Measurements from ENCODE around the gene RASSF7.

RASSF7 gene

DNA sequence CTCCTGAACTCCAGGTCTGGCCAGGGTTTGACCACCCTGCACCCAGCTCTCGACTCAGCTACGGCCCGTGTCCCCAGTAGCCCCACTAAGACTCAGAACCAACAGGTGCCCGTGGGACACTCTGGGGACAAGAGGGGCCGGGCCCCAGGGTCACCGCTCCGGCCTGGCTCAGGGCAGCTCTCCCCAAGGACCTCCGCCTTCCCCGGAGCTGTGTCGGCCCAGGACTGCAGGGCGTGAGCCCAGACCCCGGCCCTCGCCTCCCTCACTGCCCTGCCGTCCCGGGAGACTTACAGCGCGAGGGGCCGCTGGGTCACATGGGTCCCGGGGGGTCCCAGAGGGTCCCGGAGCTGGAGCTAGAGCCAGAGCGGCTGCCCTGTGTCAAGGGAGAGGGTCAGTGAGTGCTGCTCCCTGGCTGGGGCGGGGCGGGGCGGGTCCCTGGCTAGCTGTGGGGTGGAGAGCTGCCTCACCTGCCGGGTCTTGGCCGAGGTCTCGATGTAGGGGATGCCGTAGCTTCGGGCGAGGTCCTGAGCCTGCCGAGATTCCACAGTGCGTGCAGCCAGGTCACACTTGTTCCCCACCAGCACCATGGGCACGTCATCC is 27.7 kb upstream of the RASSF7 start:
- DNase-seq (ENCODE audit: low spot score) = no peak

DNA sequence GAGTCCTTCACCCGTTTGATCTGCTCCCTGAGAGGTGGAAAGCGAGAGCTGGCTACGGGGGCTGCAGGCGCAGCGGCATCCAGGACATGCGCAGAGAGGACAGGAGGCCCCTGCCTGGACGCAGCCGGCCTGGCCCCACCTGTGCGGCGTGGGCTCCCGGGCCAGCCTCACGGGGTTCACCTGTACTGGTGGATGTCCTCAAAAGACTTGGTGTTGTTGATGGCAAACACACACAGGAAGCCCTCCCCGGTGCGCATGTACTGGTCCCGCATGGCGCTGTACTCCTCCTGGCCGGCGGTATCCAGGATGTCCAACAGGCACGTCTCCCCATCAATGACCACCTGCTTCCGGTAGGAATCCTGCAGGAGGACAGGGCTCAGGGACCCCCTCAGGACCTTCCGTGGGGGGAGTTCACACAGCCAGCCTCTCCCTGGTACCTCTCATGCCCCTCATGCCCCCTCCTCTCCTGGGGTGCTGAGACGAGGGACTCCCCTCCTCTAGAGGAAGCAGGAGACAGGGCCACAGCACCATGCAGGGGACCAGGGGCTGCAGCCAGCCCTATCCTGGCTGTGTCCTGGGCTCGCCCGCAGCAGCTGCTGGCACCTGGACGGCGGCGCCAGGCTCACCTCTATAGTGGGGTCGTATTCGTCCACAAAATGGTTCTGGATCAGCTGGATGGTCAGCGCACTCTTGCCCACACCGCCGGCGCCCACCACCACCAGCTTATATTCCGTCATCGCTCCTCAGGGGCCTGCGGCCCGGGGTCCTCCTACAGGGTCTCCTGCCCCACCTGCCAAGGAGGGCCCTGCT is 27.0 kb upstream of the RASSF7 start:
- no peak for DNase-seq (ENCODE audit: low spot score)

DNA sequence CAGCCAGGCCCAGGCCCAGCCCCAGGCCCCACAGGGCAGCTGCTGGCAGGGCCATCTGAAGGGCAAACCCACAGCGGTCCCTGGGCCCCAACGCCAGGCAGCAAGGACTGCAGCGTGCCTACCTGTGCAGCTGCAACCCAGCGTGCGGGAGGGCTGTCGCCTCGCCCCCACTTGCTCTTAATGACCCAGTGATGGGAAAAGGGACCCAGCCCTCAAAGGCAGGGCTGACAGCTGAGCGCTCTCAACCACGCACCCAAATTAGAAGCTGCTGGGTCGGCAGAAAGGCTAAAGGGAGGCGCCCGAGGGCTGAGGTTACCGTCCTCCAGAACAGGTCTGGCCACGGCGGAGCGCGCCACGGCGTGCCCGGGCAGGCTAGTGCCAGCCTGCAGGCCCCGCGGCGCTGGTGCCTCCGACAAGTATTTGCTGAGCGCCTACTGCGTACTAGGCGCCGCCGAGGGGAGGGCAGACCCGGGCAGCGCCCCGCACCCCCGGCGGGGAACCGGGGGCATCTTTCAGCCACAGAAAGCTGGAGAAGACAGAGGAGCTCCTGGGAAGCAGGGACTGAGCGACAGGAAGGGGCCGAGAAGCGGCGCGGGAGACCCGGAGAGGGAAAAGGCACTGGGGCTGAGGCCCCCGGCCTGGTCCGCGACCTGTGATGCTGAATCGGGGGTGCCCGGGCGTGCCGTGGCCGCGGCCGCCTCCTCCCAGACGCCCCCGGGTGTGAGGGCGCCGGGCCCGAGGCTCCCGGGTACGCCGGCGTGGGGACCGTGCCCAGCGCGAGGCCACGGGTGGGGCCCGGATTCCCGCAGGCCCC is 26.2 kb upstream of the RASSF7 start:
- peak; percentile 52 for DNase-seq (ENCODE audit: low spot score)

DNA sequence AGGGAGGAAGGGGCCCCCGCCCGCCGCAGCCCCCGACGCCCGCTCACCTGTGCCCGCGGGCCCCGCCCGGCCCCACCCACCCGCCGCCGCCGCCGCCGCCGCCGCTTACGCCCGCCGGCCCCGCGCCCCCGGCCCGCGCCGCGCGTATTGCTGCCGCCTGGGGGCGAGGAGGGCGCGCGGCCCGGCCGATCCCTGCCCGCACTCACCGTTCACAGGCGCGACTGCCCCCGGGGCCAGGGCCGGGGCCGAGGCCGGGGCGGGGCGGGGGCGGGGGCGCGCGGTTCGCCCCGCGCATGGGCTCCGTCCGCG is 25.6 kb upstream of the RASSF7 start:
- no peak for DNase-seq (ENCODE audit: low spot score)

DNA sequence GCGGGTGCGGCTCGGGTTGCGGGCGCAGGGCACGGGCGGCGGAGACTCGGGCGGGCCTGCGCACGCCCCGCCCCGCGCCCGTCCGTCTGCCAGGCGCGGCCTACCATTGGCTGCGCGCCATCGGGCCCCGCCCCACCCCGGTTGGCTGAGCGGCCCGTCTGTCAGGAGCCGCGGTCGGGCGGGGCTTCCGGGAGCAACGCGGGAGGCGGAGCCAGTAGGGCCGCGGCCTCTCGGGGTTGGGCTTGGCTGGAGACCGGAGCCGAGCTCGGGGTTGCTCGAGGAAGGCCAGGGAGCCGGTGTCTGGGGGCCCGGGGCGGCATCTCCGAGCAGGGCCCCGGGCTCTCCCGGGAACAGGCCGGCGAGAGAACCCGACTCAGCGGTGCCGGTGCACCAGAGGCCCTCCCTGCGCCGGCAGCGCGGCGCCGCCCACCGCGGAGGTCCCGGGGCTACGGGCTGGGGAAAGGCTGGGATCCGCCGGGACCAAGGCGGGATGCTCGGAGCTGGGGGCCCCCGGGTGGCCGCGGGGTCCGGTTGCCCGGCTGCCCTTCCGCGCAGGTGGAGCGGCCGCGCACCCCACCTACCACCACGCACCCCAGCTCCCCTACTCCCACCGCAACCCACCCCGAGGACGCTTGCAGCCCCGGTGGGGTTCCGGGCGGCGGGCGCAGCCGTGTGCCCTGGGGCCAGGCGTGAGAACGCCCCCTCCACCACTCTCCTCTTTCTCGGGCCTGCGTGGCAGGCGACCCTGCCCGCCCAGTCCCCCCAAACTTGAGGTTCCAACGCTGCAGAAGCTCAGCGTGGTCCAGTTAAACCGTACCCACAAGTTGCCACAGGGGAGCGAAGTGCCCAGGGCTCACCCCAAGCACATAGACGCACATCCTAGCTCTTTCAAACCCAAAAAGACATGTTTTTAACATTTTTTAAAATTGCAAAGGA is 25.0 kb upstream of the RASSF7 start, which contains the start of gene HRAS:
Gene HRAS, minus strand, starts transcription at position 58 of the 936 bp plus-strand sequence.
- DNase-seq (ENCODE audit: low spot score) = peak; percentile 95

DNA sequence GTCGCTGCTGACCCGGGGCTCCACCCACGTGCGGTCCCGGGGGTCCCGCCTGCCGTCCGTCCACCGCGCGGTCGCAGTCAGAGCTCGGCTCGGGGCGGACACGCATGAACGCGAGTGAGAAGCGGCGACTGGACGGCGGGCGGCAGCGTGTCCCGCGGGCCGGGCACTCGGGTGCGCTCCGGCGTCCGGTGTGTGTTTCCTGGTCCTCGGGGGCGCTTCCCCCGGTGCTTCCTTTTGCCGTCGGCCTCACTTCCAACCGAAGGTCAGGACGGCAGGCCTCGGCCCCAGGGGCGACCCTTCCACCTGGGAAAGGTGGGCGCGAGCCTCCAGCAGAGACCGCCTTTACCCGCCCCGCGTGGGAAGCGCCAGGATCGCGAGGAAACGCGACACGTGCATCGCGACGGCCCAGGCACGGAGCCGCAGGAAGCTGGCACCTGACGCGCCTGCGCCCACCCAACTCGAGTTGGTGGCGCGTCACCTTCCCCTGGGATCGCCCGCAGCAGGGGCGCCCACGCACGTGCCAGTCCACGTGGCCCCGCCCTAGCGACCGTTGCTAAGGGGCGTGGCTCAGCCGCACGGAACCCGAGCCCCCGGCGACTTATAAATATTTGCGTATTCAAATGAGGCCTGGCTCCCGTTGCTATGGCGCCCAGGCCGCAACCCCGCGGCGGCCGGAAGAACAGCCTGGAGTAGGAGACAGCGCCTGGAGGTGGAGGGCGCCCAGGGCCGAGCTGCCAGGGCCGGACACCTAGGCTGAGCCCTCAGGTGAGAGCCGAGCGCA is 23.7 kb upstream of the RASSF7 start, which contains the start of gene LRRC56:
Gene LRRC56, plus strand, starts transcription at position 687 of the 781 bp plus-strand sequence. CDS start 3,158 bp downstream, outside the sequence.
- DNase-seq (ENCODE audit: low spot score) = peak; percentile 91

DNA sequence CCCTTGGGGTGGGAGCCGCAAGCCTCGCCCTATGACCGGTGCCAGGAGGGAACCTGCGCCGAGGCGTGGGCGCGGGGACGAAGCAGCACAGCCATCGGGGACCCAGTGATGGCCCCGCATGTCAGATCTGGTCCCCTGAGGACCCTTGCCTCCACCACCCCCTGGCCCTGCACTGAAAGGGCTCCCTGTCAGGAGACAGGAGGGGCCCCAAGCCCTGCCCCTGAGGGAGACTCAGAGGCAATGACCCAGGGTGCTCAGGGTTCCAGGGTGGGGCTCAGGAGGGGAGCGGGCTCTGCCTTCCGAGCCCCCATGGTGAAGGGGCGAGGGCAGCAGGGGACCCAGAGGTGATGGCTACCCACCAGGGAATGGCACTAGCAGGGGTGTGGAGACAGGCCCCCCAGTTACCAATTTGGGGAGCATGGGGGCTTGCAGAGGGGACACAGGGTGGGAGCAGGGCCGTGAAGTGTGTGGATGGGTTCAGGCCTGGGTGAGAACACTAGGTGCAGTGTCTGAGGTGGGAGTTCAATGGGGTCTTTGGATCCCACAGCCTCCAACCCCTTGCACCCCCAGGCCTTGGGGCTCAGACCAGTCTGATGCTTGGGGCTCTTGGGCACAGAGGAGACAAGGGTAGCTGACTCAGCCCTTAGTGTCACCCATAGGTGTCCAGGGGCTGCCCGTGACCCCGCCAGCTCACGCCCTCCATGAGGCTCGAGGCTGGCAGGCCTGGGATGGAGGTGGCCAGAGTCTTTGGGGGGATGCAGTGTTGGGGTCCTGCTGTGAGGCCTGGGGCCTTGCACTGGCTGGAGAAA is 22.9 kb upstream of the RASSF7 start:
- DNase-seq (ENCODE audit: low spot score) = no peak

DNA sequence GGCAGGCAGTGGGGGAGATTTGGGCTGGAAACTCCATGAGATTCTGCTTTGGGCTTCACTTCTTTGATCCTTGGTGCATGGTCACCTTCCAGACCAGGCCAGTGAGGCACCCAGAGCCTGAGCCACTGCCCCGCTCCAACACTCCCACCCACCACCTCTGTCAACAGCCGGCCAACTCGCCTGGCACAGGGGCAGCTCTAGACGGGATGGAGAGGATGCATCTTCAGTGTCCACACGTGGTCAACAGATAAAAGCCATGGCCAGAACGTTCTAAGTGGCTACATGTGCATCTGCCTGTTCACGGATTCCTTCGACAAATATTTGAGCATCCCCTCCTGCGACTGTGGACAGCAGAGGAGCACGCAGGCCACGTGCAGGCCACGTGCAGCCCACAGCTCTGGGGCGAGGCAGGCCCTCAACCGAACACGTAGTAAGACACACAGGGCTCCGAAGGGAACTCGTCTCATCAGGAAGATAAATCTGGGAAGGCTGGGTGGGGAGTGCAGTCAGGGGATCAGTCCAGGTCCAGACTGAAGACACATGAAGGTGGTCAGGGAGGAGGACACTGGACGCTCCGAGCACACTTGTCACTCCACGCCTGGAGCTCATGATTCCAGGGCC is 22.2 kb upstream of the RASSF7 start:
- DNase-seq (ENCODE audit: low spot score) = no peak

DNA sequence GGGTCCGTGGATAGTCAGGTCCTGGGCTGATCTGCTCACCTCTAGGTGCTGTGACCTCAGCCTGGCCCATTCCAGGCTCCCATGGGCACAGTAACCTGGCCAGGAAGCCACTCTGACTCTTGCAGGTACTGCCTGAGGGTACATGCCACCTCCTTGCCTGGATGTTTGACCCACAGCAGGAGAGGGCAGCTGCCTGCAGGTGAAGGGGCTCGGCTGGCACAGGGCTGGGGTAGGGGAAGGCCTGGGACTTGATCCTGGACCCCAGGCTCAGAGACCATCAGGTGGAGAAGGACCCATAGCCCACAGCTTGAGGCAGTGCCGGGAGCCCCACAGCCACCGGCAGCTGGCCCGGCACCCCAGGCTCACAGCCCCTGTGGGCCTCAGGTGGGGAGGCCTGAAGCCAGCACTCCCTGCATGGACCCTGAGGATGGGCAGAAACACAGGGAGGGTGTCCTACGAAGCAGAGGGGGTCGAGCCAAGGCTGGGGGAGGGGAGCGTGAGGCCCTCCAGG is 20.7 kb upstream of the RASSF7 start:
- no peak for DNase-seq (ENCODE audit: low spot score)

DNA sequence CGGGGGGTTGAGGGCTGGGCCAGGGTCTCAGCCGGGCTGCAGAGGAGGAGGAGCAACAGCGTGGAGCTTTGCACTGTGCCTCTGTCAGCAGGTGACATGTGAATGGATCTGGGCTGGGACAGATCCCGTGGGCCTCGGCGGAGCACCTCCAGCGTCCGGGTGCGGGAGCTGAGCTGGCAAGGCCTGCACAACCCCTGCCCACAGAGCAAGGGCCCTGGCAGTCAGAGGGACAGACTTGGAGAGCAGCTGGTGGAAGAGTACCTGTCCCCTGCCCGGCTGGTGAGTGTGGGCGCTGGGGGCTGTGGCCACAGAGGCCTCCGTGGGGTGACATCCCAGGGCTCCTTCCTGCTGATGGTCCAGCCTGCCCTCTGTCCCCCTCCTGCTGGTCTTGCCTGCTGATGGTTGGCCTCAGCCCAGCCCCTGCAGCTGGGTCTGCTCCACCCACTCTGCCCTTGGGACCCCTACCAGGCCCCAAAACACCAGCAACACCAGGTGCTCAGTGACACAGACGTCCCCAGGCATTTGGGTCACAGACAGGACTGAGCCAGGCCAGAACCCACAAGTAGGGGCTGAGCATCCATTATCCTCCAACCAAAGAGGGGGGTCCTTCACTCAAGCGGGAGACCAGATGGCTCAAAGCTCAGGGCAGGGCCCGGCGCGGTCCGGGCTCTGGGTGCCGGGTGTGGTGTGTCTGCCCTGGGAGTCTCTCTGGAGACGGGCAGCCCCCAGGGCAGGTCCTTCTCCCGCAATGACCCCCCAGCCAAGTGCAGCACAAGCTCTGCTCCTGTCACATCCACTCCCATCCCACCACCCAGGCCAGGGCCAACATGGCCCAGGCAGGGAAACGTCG is 20.0 kb upstream of the RASSF7 start:
- DNase-seq (ENCODE audit: low spot score) = no peak

DNA sequence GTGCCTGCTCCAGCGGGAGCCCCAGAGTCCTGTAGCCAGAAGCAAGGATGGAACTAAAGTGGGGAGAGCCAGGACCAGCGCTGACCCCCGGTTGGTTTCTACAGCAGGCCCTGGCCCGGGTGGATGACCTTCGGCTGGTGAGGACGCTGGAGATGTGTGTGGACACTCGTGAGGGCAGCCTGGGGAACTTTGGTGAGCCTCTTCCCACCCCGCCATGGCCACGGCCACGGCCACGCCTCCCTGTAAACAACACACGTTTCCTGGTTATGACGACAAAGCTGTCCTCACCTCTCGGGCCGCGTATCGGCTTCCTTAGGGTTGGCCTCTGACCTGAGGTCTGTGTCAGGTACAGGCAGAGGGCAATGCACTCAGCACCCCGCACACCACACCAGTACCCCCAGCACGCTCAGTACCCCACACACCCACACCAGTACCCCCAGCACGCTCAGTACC is 19.3 kb upstream of the RASSF7 start:
- no peak for DNase-seq (ENCODE audit: low spot score)

DNA sequence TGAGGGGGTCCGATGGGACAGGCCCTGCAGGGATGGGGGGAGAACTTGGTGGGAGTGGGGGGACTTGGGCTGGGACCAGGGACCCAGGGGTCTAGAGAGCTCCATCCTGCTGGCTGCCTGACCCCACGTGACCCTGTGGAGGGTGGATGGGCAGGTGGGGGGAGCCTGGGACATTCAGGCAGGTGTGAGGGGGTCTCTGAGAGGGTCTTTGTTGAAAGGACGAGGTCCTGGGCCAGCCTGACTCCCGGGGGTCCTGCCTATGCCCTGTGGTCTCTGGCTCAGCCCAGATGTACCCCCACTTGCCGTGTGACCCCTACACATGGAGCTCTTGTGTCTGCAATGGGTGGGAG is 16.0 kb upstream of the RASSF7 start:
- DNase-seq (ENCODE audit: low spot score) = no peak

DNA sequence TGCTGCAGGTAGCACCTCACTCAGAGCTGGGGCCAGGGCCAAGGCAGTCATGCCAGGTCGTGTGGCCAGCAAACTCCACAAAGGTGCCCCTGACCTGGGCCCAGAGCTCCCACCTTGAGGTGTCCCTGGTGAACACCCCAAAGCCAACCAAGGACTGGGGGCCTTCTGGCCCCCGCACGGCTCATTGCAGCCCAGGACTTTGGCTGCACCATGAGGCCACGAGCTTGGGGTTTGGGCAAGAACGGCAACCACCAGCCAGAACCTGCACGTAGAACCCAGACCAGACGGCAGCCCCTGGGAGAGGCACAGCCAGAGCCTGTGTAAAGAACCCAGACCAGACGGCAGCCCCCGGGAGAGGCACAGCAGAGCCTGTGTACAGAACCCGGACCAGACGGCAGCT is 15.6 kb upstream of the RASSF7 start:
- no peak for DNase-seq (ENCODE audit: low spot score)

DNA sequence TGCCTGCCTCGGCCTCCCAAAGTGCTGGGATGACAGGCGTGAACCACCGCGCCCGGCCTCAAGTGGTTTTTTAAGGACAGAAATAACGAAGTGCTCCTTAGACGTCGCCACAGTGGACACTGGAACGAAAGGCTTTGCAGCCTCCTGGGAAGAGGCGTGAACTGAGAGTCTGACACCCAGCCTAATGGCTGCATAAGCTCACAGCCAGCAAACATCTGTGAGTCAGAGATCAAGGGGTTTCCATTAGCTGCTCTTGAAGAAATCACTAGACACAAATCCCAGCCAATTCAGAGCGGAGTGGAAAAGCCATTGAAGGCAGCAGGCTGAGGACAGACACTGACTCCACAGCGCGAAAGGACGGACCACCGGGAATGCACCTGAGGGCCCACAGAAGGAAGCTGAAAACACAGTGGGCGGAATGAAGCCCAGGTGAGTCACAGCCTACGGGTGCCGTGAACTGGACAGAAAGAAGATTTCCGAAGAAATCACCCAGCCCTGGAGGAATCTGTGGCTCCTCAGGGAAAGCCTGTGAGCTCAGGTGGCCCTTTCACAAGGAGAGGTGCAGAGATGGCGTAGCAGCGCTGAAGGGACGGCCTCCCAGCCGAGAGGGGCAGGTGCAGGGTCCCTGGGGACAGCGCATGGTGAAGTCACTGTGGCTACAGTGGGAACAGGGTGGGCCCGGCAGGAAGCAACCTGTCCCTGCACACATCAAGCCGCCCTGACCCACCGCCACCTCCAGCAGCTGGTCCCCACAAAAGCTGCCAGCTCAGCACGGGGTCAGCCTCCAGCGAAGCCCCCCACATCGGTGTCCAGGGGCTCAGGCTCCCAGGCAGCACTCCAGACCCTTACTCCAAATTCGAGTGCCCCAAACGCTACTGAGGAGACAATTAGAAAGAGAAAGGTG is 11.8 kb upstream of the RASSF7 start:
- DNase-seq (ENCODE audit: low spot score) = no peak

DNA sequence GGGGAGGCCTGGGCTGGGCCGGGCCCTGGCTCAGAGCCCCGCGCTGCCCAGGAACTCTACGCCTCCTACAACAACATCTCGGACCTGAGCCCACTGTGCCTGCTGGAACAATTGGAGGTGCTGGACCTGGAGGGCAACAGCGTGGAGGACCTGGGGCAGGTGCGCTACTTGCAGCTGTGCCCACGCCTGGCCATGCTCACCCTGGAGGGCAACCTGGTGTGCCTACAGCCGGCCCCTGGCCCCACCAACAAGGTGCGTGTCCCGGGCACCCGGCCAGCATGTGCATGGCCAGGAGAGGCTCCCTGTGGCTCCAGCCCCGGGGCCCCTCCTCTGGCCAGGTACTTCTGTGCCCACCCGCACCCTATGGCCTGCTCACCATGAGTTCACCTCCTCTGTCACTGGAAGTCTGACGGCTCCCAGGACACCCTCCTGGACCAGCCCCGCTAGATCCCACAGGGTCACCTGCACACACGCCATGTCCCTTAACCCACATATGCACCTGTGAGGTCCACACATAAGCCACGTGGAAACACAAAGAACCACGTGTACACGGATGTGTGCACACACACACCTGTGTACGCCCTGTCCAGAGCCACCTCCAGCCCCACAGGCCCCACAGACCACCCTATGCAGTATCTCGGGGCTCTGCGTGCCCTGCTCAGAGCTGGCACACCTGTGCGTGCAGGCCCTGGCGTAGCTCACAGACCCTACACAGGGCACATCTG is 10.6 kb upstream of the RASSF7 start:
- DNase-seq (ENCODE audit: low spot score) = no peak

DNA sequence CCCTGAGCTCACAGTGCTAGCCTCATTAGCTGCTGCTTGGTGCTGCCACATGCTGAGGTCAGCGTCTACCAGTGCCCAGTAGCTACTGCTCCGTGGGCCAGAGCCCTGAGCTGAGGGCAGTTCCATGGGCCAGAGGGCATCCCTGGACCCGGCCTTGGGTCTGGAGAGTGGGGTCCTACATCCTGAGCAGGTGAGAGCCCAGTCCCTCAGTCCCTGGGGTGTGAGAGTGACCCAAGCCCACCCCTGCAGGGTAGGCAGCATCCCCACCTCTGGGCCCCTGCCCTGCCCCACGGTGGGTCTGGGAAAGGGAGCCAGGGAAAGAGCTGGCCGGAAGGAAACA is 10.1 kb upstream of the RASSF7 start:
- DNase-seq (ENCODE audit: low spot score) = no peak

DNA sequence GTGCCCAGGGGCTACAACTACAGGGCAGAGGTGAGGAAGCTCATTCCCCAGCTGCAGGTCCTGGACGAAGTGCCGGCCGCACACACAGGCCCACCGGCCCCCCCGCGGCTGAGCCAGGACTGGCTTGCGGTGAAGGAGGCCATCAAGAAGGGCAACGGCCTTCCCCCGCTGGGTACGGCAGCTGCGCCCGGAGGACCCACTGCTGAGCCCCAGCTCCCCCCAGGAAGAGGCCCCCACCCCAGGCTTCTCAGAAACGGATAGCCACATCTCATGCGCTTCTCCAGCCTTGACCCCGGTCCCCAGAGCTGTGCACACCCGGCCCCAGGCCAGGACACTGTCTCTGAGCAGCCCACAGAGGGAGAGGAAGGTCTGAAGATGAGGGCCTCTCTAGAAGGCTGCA is 9.6 kb upstream of the RASSF7 start:
- DNase-seq (ENCODE audit: low spot score) = no peak

Measured in kidney tubule cell (primary cell).